GM10266 (cell line): Measurements from ENCODE around the gene PLIN5.

ENCODE experiments used
- DNase-seq: peaks from one replicate; pipeline ENCODE4 v3.0.0; 2012; ENCODE audit errors: extremely low spot score
- TF ChIP-seq, protein P1 (sequence below): IDR thresholded peaks from 2 replicates; pipeline ENCODE4 v1.5.1; 2012; ENCODE audit warnings: mild to moderate bottlenecking, low read depth; ENCODE audit not compliant: control insufficient read depth, insufficient read depth; ENCODE audit errors: missing control alignments

The PLIN5 gene

DNA sequence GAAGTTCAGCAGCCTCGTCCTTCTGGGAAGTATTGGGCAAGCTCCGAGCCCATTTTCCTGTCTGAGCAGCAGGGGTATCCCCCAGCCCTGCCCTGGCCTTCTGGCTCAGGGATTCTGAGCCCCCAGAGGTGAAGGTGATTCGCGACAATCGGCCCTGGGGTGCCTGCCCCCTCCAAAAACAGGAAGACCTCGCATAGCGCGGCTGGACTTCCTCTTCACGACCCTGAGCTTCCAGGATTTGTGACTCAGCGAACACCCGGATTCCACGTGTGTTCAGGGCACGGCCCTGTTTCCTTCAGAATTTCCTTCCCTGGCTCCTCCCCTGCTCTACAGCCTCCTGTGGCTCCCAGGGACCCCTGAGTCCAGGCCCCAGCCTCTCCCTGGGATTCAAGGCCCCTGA lies 24.5 kb upstream of the PLIN5 start, which contains the start of gene SEMA6B:
TSS of gene SEMA6B (minus strand) at position 116 of the 400 bp plus-strand sequence. CDS start 1,227 bp downstream, outside the sequence.
- TF ChIP-seq, protein P1, sequence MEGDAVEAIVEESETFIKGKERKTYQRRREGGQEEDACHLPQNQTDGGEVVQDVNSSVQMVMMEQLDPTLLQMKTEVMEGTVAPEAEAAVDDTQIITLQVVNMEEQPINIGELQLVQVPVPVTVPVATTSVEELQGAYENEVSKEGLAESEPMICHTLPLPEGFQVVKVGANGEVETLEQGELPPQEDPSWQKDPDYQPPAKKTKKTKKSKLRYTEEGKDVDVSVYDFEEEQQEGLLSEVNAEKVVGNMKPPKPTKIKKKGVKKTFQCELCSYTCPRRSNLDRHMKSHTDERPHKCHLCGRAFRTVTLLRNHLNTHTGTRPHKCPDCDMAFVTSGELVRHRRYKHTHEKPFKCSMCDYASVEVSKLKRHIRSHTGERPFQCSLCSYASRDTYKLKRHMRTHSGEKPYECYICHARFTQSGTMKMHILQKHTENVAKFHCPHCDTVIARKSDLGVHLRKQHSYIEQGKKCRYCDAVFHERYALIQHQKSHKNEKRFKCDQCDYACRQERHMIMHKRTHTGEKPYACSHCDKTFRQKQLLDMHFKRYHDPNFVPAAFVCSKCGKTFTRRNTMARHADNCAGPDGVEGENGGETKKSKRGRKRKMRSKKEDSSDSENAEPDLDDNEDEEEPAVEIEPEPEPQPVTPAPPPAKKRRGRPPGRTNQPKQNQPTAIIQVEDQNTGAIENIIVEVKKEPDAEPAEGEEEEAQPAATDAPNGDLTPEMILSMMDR = no peak
- DNase-seq = no peak

DNA sequence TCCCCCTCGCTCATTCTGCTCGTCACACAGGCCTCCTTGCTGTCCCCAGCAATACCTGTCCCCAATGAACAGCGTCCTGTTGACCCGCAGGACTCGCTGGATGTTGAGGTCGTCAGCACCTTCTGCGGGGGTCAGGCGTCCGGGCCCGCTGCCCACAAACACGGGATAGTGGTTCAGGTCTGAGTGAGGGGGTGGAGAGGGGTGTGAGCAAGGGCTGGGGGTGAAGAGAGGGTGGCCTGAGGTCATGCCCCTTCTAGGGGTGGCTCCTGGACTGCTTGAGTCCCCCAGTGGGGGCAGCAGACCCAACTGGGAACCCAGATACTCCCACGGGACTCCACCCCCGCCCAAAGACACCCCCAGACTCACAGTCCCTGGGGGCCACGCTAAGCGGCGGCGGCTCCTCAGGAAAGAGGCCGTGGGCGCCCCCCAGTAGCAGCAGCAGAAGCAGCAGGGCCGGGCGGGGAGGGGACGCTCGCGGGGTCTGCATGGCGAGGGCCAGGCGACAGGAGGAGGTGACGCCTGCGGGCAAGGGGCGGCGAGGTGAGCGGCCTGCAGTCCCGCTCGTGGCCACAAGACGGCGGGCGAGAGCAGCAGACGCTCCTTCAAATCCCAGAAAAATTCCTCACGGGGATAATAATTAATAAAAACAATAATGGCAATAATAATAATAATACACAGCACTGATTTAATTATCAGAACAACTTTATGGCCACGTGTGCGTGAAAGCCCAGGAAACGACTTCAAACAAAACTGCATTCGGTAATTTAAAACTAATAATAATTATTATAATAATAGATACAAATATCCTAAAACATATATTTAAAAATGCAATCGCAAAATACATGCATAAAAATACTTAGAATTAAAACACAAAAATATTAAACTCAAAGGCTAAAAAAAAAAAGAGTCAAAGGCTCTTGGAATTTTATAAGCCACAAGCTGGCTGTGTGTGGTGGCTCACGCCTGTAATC lies 23.2 kb upstream of the PLIN5 start:
- TF ChIP-seq, protein P1 = peak; percentile 91
- DNase-seq = peak; percentile 78

DNA sequence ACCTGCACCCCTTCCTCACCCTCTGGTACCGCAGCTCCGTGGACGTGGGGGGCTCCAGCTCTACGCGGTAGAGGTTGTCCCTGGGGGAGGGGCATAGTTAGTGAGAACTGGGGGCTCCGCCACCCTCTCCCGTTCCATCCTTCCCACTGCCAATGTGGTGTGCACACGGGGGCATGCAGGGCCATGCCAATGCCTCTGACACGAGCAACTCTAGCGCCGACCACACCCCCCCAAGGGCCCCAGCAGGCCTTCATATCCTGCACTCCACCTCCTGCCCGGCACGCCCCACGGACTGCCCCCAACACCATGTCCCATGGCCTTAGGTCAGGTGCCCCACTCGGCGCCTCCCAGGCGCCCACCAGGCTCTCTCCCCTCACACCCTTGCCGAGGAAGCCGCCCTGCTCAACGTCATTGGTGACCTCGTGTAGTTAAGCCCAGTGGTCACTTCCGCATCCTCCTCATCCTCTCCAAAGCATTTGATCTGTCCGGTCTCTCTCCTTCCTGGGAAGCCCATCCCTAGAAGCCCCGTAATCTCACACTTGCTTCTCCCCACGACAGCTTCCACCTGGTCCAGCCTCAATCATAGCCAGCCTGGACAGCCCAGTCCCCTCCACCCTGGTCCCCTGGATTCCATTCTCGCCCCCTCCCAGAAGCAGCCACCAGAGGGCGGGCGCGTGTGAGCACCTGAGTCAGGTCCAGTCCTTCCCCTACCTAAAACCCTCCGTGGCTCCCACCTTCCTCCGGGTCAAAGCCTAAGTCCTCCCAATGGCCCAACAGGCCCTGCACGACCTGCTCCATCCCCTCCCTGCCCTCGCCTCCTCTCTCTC lies 22.3 kb upstream of the PLIN5 start:
- no peak for DNase-seq
- TF ChIP-seq, protein P1 = peak; percentile 33

DNA sequence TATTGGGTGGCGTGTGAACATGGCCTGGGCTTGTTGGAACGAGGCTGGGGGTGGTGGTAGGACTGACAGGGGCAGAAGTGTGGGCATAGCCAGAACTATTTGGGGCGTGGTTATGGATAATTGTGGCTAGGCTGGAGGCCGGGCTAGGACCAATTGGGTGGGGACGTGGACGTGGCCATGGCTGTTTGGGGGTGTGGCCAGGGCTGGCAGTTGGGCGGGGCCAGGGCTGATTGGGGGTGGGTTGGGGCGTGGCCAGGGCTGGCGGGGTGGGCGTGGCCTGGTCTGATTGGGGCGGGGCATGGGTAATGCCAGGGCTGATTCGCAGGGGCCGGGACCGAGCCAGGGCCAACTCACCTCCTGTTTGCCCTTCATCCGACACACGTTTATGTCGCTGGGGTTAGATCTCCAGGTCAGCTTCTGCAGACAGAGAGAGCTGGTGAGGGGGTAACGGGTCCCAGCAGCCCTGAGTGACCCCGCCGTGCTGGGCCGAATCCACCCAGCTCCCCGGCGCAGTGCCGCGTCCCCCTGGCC lies 21.6 kb upstream of the PLIN5 start:
- DNase-seq = no peak
- TF ChIP-seq, protein P1 = no peak

DNA sequence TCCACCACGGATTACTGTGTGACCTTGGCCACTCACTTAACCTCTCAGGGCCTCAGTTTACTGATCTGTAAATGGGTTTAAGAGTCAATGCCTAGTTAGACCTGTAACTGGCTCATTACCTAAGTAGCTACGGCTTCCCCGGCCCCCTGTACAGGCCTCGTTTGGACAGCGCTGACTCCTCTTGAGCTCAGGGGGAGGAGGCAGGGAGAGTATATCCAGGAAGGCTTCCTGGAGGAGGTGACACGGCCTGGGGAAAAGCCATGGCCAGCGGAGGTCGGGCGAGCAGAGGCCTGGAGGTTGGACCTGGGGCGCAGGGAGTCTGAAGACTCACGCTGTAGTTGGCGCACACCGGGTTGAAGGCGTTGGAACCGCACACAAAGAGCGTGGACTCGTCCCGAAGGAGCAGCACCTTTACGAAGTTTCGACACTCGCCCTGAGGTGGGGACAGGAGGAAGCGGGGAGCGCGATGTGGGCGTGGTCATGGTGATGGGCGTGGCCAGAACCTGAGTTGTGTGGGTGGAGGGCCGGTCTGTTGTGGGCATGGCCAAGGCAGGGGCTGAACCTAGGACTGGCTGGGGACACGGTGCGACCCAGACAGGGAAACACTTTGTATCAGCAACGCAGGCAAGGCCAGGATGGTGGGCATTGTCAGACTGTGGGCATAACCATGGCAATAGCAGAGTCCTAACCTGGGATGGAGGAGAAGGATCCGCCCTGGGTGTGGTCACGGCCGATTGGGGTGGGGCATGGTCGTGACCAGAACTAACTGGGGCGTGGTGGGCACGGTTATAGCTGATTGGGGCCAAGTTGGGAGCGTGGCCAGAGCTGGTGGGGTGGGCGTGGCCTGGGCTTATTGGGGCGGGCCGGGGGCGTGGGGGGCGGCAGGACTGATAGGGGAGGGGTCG lies 20.9 kb upstream of the PLIN5 start:
- no peak for DNase-seq
- TF ChIP-seq, protein P1 = no peak

DNA sequence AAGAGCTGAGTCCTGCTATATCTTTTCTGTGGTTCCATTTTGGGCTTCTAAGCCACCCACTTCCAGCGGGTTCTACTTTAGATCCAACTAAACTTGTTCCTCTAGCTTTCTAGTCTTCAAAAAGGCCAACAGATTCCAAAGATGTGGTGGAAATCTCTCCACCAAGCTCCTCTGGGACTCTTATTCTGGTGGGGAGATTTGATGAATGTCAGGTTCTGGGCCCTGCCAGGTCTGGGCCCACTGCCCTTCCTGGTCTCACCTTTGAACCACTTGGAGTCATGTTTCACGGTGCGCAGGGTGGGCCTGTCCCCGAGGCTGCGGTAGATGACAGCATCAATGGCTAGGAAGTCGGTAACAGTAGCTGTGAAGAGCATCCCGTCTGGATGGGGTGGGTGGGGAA lies 19.7 kb upstream of the PLIN5 start:
- TF ChIP-seq, protein P1 = no peak

More for the DNA sequence above, 19.7 kb upstream of the PLIN5 start:
- no peak for DNase-seq
